K562 (cell line): ENCODE data around the gene CYP21A2. TPM values are rescaled to one million over a fixed set of nuclear protein-coding genes. Genes with fewer than 3 reads are reported as not detected.
A peak's percentile ranks its signal among the peaks of the same experiment; 100 is the strongest.

Experiments
- BCLAF1 ChIP-seq, 2 experiments: fragments of 450-650 bp in 1 of 2; IDR thresholded peaks; 2 replicates each; pipeline ENCODE4 v1.6.1; 2011 to 2017; ENCODE audit warnings: low read depth in 2 of 2, antibody characterized with exemption in 1 of 2, borderline replicate concordance in 1 of 2, low read length in 1 of 2, mild to moderate bottlenecking in 1 of 2, mixed read lengths in 1 of 2; ENCODE audit not compliant: control insufficient read depth in 1 of 2
- CBFA2T2 ChIP-seq: fragments of 450-650 bp; conservative IDR thresholded peaks from 2 replicates; pipeline ENCODE4 v1.6.1; 2017; ENCODE audit warnings: mild to moderate bottlenecking
- CTBP1 ChIP-seq: fragments of 450-650 bp; IDR thresholded peaks from 2 replicates; pipeline ENCODE4 v1.6.1; 2016; ENCODE audit warnings: borderline replicate concordance
- LEF1 ChIP-seq: fragments of 450-650 bp; IDR thresholded peaks from 2 replicates; pipeline ENCODE4 v1.6.1; 2016; ENCODE audit warnings: mild to moderate bottlenecking
- MAFK ChIP-seq: IDR thresholded peaks from 2 replicates; pipeline ENCODE4 v1.6.1; 2011; ENCODE audit warnings: low read length, improper control_type of control experiment
- NR2C2 ChIP-seq, 2 experiments: fragments of 200-800 bp in 1 of 2; sonication (Bioruptor generic) in 1 of 2; sonication (generic) in 1 of 2; formaldehyde crosslinking in 1 of 2; IDR thresholded peaks; 2 replicates each; pipeline versions ENCODE4 v1.6.1 to v1.8.0; 2016 to 2022; ENCODE audit warnings: mild to moderate bottlenecking in 1 of 2, missing compliant biosample characterization in 1 of 2, missing genetic modification characterization in 1 of 2, missing genetic modification reagents in 1 of 2
- PPARD ChIP-seq: fragments of 250-450 bp; sonication (Bioruptor Pico); IDR thresholded peaks from 2 replicates; pipeline ENCODE4 v1.8.0; 2022; ENCODE audit warnings: inconsistent platforms, mild to moderate bottlenecking, moderate library complexity
- RFX7 ChIP-seq: fragments of 250-450 bp; sonication (Bioruptor Pico); IDR thresholded peaks from 2 replicates; pipeline ENCODE4 v1.5.1; 2021; ENCODE audit warnings: mild to moderate bottlenecking
- SMC3 ChIP-seq: conservative IDR thresholded peaks from 2 replicates; pipeline ENCODE4 v1.6.1; 2011; ENCODE audit warnings: low read depth, low read length, improper control_type of control experiment; ENCODE audit not compliant: insufficient read depth
- SRSF1 ChIP-seq: fragments of 200-400 bp; formaldehyde crosslinking; IDR thresholded peaks from 2 replicates; pipeline ENCODE4 v1.6.1; 2017; ENCODE audit warnings: mild to moderate bottlenecking, low read depth, low read length, moderate library complexity
- STAT5B ChIP-seq: fragments of 250-450 bp; sonication (Bioruptor Pico); IDR thresholded peaks from 2 replicates; pipeline ENCODE4 v1.8.0; 2021; ENCODE audit warnings: mild to moderate bottlenecking, inconsistent platforms
- TOE1 ChIP-seq, 2 experiments: fragments of 450-650 bp in 1 of 2; sonication (generic) in 1 of 2; formaldehyde crosslinking in 1 of 2; IDR thresholded peaks; 2 replicates each; pipeline versions ENCODE4 v1.7.1 to v1.8.0; 2016 to 2022; ENCODE audit warnings: borderline replicate concordance in 2 of 2, mild to moderate bottlenecking in 2 of 2, antibody characterized with exemption in 1 of 2, inconsistent platforms in 1 of 2, low read depth in 1 of 2, missing genetic modification reagents in 1 of 2, moderate library complexity in 1 of 2
- TRIM28 ChIP-seq: fragments of 450-650 bp; IDR thresholded peaks from 2 replicates; pipeline ENCODE4 v1.6.1; 2017
- ZNF212 ChIP-seq: fragments of 450-650 bp; formaldehyde crosslinking; IDR thresholded peaks from 2 replicates; pipeline ENCODE4 v1.4.0; 2020; ENCODE audit warnings: mild to moderate bottlenecking
- ZNF239 ChIP-seq: fragments of 250-450 bp; sonication (Bioruptor Pico); IDR thresholded peaks from 2 replicates; pipeline ENCODE4 v1.4.0; 2020; ENCODE audit warnings: mild to moderate bottlenecking
- ZNF583 ChIP-seq: fragments of 250-450 bp; sonication (Bioruptor Pico); IDR thresholded peaks from 2 replicates; pipeline ENCODE4 v1.4.0; 2020
- ZNF592 ChIP-seq: fragments of 450-650 bp; IDR thresholded peaks from 2 replicates; pipeline ENCODE4 v1.6.1; 2017; ENCODE audit warnings: antibody characterized with exemption, mild to moderate bottlenecking
- ZNF668 ChIP-seq: fragments of 250-450 bp; sonication (Bioruptor Pico); IDR thresholded peaks from 2 replicates; pipeline ENCODE4 v1.8.0; 2022; ENCODE audit warnings: mild to moderate bottlenecking, inconsistent platforms
- ZNF766 ChIP-seq: fragments of 200-800 bp; sonication (Bioruptor generic); conservative IDR thresholded peaks from 2 replicates; pipeline ENCODE4 v1.6.1; 2016; ENCODE audit warnings: missing genetic modification characterization, missing compliant biosample characterization
- polyA plus RNA-seq, 8 experiments: library from polyadenylated mRNA; depleted of rRNA in 4 of 8; stranded (reverse) in 5 of 8; unstranded in 3 of 8; fragments of >200 nt; fragmentation: Nextera tagmentation in 2 of 8; fragmentation: Illumina TruSeq in 1 of 8; extraction: Ambion mirVana in 2 of 8; extraction: Trizol in 1 of 8; gene quantifications; 2 replicates each; pipeline versions ENCODE4 v1.2.1 to v1.2.3, GENCODE V29; 2011 to 2014; ENCODE audit warnings: inconsistent platforms in 1 of 8, missing spikeins in 1 of 8
- total RNA-seq, 7 experiments: library from RNA; depleted of rRNA in 6 of 7; stranded (reverse); fragments of >200 nt in 6 of 7; fragmentation: Illumina TruSeq in 2 of 7; extraction: Trizol in 2 of 7; gene quantifications; 2 replicates each; pipeline versions ENCODE4 v1.2.1 to v1.2.3, GENCODE V29; 2011 to 2021; ENCODE audit warnings: low replicate concordance in 1 of 7

The CYP21A2 gene
- total and polyA plus RNA-seq, 9 of the 15 experiments (the other 6 are each of a cell fraction or from before 2014, with no cell fraction given): 0.03 to 1.4 (median 0.19) TPM

GRCh38 chr6:32047855-32048766 is 9.9 kb downstream of the CYP21A2 start (continued):
- TF ChIP-seq ZNF592: peak; percentile 86
- TF ChIP-seq TRIM28: no peak
- no peak for TF ChIP-seq SRSF1
- TF ChIP-seq LEF1: no peak
- no peak for TF ChIP-seq RFX7 (CRISPR knock-in tag)
- TF ChIP-seq CTBP1: 0 out of 2 replicates have a peak, but pooled peaks have one; percentile 30
- no peak for TF ChIP-seq ZNF668 (CRISPR knock-in tag)
- TF ChIP-seq ZNF766 (CRISPR knock-in tag): no peak
- TF ChIP-seq BCLAF1 (IDR thresholded peaks at IDR 0.05; ENCODE audit: borderline replicate concordance in 1 of 2, control insufficient read depth in 1 of 2, low read depth in 2 of 2, low read length in 1 of 2): no peak
- no peak for TF ChIP-seq MAFK
- TF ChIP-seq ZNF212 (CRISPR knock-in tag): no peak
- TF ChIP-seq NR2C2 (CRISPR knock-in tag; IDR thresholded peaks at IDR 0.05): peak; percentile 79; the same call in 1 of the 2 replicates
- no peak for TF ChIP-seq NR2C2 (tag; IDR thresholded peaks at IDR 0.05)
- no peak for TF ChIP-seq STAT5B (CRISPR knock-in tag)
- no peak for TF ChIP-seq PPARD (CRISPR knock-in tag)
- TF ChIP-seq ZNF239 (CRISPR knock-in tag): no peak
- no peak for TF ChIP-seq ZNF583 (CRISPR knock-in tag)
- no peak for TF ChIP-seq CBFA2T2
- TF ChIP-seq SMC3: peak; percentile 77
- peak; percentile 44; the same call in 1 of the 2 replicates for TF ChIP-seq TOE1 (IDR thresholded peaks at IDR 0.05; ENCODE audit: borderline replicate concordance)
- no peak for TF ChIP-seq TOE1 (CRISPR knock-in tag; IDR thresholded peaks at IDR 0.05; ENCODE audit: borderline replicate concordance, low read depth)
